Cerebellar nuclear complex (tissue), 1 donor: ENCODE data around the gene RPS28.
"Not testable (repeated sequence)": the region's sequence is repeated elsewhere in the genome, so short reads cannot be mapped to it uniquely, and the experiment has no call there.

Source experiments
- DNase-seq, 2 experiments: peaks; one replicate each; lab custom pipeline; 2025; lab: John Stamatoyannopoulos, UW

Gene RPS28

DNA sequence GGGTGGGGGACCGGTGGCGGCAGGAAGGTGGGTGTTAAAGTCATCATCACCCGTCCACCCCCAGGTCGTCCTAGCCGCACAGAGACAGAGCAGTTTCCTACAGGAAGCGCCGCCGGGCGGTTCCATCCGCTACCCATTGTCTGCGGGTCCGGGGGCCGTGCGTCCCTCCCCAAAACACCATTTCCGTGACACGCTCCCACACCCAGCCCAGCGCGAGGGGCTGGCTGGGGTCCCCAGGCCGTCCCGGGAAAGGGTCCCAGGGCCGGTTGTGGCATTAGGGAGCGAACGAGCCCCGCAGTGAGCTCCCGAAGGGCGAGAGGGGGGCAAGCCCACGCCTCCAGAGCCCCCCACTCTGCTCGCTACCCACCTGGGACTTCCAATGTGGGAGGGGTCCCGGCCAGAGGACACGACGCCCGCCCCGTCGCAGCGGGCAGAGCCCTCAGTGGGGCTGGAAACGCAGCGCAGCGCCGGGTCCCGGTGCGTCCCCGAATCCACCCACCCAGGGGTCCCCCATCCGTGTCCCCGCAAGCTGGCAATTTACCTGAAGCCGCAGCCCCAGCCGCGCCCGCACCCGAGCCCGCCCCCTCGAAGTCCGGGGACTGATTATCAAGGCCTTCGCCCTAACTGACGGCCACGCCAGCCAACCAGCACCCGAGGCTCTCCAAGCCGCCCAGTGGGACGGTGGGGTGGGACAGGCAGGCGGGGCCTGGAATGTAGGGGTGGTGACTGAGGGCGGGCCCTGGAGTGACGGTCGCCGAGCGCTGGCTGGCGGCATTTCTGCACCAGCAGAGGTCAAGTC is 21.6 kb downstream of the RPS28 start, which contains the start of gene KANK3:
TSS of gene KANK3 (minus strand) at position 579 of the 799 bp plus-strand sequence. CDS start 5,434 bp downstream, outside the sequence.
- DNase-seq: no peak

DNA sequence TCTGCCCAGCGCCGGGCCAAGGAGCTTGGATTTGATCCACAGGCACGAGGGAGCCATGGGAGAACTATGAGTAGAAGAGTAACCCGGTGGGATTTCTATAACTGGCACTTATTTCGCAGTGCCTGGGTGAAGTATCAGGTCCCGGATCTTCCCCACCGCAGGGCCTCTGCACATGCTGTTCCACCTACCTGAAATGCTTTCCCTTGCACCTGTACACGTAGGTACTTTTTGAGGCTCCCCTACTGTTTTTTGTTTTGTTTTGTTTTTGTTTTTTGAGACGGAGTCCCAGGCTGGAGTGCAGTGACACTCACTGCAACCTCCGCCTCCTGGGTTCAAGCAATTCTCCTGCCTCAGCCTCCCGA is 22.2 kb downstream of the RPS28 start:
- DNase-seq: no peak

DNA sequence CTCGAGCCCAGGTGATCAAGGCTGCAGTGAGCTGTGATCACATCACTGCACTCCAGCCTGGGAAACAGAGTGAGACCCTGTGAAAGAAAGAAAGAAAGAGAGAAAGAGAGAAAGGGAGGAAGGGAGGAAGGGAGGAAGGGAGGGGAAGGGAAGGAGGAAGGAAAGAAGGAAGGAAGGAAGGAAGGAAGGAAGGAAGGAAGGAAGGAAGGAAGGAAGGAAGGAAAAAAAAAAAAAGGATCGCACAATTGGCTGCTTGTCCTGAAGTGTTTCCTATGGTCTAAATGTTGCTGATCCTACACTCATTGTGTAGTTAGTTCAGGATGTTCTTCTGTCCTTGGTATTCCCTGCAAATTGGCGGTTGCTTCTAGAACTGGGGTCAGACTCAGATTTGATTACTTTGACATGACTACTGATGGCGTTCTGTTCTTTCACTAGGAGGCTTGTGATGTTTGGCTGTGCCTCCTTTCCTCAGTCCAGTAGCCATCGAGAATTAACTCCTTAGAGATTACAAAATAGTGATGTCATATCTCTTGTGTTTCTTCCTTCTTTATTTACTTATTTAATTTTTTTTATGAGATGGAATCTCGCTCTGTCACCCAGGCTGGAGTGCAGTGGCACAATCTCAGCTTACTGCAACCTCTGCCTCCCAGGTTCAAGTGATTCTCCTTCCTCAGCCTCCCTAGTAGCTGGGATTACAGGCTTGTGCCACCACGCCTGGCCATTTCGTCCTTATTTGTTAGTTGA is 28.5 kb downstream of the RPS28 start:
- DNase-seq: not testable (repeated sequence)

DNA sequence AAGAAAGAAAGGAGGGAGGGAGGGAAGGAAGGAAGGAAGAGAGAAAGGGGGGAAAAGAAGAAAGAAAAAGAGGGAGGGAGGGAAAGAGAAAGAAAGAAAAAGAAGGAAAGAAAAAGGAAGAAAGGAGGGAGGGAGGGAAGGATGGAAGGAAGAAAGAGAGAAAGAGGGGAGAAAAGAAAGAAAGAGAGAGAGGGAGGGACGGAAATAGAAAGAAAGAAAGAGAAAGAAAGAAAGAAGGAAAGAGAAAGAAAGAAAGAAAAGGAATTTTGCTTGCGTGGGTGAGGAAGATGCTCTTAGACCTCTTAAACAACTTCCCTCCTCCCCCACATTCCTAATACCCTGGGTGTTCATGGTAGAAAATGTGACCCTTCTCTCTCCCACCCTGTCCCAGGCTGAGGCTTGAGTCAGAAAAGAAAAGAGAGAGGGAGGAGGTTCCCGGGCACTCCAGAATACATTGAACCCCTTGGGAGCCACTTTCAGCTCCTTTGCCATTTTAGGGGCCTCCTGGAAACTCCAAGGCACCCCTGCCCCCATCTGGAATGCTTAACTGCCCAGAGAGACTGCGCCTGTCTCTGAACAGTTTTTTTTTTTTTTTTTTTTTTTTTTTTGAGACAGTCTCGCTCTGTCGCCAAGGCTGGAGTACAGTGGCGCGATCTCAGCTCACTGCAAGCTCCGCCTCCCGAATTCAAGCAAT is 31.0 kb downstream of the RPS28 start:
- DNase-seq: no peak

DNA sequence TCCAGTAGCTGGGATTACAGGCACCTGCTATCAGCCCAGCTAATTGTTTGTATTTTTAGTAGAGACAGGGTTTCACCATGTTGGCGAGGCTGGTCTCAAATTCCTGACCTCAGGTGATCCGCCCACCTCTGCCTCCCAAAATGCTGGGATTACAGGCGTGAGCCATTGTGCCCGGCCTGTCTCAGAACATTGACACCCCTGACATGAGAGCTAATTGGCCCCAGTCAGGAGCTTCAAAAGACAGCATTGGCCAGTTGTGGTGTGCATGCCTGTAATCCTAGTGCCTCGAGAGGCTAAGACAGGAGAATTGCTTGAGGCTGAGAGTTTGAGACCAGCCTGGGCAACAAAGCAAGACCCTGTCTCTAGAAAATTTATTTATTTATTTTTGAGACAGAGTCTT is 31.5 kb downstream of the RPS28 start:
- not testable (repeated sequence) for DNase-seq

DNA sequence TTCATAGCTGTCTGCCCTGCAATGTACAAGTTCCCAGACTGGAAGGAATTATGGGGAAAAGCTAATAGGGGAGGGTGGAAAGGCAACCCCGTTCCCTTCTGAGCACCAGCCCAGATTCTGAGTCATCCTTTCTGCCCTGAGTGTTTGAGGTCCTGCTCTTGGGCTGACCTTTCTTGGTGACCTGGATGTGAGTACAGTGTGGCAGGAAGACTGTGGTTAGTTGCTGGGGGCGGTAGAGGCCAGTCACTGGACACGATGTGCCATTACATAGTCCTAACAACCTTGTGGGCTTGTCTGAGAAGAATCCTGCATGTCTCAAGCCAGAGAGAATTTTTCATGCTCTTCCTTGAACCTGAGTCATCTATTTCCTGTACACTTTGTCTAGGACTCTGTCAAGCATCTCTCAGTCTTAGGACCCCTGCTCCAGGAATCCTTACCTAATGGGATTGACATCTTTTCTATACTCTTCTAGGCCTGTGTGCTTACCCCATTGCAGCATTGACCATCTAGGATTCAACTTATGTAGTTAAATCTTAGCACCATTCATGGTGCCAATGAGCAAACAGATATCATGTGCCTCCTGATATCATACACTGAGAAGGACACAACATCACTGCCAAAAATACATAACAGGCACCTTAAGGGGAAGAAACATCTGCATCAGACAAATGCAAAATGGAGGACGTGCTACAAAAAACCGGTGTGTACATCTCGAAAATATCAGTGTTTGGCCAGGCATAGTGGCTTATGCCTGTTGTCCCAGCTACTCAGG is 34.5 kb downstream of the RPS28 start:
- DNase-seq: no peak

DNA sequence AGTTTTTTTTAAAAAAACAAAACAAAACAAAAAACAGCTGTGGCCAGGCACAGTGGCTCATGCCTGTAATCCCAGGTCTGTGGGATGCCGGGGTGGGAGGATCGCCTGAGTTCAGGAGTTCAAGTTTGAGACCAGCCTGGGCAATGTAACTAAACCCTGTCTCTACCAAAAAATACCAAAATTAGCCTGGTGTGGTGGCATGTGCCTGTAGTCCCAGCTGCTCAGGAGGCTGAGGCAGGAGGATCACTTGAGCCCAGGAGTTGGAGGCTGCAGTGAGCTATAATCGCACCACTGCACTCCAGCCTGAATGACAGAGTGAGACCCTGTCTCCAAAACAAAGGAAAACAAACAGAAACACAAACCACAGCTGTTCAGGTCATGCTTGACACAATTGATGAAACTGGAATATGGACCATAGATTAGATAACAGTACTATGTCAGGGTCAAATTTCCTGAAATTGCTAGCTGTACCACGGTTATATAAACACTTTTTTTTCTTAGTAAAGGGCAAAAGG is 35.8 kb downstream of the RPS28 start:
- no peak for DNase-seq

DNA sequence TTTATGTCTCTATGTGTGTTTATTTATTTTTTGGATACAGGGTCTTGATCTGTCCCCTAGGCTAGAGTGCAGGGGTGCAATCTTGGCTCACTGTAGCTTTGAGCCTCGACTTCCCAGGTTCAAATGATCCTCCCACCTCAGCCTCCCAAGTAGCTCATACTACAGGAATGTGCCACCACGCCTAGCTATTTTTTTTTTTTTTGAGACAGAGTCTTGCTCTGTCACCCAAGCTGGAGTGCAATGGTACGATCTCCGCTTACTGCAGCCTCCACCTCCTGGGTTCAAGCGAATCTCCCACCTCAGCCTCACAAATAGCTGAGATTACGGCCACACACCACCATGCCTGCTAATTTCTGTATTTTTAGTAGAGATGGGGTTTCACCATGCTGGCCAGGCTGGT is 37.7 kb downstream of the RPS28 start:
- DNase-seq: no peak

DNA sequence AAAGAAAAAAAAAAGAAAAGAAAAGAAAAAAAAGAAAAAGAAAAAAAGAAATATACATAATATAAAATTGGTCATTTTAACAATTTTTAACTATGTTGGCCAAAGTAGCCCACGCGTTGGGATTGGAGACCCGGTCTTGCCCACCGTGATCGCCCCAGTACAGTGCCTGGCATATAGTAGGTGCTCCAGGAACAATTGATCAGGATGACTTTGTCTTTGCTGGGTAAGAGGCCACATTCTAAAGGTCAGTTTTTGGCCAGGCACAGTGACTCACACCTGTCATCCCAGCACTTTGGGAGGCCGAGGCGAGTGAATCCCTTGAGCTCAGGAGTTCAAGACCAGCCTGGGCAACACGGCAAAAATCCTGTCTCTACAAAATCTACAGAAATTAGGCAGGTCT is 38.9 kb downstream of the RPS28 start:
- no peak for DNase-seq

DNA sequence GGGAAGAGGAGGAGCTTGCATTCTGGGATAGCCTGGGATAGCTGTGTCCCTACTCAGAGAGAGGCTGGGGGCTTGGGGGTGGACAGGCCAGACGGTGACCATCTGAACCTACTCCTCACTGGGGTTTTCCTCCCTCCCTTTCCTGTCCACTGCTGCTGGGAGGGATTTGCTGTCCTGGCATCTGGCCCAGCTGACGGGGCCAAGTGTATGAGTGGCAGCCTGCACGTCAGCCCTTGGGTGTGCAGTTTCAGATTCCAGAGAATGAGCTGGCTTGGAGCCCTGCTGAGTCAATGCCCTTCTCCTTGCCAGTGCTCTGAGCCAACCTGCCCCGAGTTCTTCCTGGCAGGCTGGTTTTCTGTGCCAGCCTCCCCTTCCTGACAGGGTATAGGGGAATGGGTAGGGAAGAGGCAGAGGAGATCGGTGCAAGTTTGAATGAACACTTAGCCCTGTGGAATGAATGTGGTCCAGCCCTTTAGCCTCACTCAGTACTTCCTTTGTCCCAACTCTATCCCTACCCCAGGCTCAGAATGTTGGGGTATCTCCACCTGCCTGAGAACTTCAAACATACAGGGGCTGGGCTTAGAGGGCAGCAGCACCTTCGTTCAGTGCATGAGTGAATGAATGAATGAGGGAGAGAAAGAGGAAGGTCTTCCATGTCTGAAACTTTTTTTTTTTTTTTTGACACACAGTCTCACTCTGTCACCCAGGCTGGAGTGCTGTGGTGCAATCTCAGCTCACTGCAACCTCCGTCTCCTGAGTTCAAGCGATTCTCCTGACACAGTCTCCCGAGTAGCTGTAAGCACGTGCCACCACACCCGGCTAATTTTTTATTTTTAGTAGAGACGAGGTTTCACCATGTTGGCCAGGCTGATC is 40.9 kb downstream of the RPS28 start:
- no peak for DNase-seq

DNA sequence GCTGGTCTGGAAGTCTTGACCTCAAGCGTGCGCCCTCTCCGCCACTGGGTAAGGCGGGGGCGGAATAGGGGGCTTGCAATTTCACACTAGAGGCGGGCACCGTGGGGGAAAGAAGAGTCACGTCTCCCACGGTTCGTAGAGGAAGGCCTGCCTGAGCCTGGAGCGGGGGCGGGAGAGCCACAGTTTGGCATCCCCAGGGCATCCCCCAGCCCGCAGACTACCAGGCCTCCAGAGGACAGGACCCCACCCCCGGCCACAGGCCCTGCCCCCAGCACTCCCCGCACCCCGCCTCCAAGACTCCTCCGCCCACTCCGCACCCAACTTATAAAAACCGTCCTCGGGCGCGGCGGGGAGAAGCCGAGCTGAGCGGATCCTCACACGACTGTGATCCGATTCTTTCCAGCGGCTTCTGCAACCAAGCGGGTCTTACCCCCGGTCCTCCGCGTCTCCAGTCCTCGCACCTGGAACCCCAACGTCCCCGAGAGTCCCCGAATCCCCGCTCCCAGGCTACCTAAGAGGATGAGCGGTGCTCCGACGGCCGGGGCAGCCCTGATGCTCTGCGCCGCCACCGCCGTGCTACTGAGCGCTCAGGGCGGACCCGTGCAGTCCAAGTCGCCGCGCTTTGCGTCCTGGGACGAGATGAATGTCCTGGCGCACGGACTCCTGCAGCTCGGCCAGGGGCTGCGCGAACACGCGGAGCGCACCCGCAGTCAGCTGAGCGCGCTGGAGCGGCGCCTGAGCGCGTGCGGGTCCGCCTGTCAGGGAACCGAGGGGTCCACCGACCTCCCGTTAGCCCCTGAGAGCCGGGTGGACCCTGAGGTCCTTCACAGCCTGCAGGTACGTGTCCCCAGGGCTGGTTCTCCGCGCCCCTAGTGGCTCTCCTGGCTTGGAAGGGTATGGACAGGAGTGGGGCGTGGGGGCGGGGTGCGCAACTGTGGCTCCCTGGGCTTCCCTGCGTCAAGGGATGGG is 42.8 kb downstream of the RPS28 start, which contains the start of gene ANGPTL4:
TSS of gene ANGPTL4 (plus strand) at position 353 of the 969 bp plus-strand sequence. CDS start at position 520, 167 bp downstream.
- no peak for DNase-seq

DNA sequence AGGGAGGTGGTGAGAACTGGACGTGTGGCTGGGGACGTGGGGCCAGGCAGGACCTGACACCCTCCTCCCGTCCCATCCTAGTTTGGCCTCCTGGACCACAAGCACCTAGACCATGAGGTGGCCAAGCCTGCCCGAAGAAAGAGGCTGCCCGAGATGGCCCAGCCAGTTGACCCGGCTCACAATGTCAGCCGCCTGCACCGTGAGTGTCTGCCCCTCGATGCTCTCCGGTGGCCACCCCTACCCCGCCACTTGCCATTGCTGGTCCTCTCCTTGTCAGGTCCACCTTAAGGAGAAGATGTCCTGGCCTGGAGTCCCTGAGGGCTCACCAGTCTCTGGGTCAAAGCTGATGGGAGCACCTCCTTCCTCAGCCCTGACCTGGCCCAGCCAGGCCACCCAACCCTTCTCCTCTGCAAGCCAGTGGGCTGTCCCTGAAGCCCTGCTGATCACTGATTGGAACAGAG is 44.9 kb downstream of the RPS28 start:
- DNase-seq: no peak

DNA sequence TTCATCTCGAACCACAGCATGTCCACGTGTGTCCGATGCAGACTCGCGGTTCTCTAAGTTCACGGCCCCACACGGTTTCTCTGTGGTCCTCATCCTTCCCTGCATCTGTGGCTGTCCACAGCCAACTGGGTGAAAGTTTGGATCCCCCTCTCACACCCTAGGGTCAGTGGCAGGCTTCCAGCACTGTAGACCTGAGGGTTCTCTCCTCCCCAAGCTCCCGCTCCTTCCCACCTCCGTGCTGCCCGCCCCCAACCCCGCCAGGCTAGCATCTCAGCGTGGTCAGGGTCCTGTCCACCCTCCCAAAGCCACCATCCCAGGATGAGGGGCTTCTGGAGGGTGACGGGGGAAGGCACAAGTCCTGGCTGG is 45.6 kb downstream of the RPS28 start:
- DNase-seq: no peak

DNA sequence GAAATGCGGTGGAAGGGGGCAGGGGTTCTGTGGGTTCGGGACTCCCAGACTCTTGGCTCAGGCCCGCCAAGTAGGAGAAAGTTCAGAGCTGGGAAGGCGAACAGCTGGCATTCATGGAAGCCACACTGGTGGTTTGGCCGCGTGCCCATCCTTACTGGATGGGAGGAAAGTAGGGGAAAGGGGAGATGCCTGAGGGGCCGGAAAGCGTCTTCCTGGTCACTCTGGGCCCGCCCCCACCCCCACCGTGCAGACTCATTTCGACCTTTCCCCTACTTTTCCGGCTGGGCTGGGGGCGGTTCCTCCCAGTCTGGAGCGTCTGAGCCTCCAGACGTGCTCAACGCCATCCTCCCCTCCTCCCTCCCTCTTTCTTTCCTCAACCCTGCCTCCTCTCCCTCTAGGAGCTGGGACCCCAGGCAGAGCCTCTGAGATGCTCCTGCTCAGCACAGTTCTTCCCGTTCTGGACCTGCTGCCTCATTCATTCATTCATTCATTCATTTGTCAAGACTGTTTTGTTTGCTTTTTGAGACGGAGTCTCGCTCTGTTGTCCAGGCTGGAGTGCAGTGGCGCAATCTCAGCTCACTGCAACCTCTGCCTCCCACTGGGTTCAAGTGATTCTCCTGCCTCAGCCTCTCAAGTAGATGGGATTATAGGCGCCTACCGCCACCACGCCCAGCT is 46.2 kb downstream of the RPS28 start:
- no peak for DNase-seq

DNA sequence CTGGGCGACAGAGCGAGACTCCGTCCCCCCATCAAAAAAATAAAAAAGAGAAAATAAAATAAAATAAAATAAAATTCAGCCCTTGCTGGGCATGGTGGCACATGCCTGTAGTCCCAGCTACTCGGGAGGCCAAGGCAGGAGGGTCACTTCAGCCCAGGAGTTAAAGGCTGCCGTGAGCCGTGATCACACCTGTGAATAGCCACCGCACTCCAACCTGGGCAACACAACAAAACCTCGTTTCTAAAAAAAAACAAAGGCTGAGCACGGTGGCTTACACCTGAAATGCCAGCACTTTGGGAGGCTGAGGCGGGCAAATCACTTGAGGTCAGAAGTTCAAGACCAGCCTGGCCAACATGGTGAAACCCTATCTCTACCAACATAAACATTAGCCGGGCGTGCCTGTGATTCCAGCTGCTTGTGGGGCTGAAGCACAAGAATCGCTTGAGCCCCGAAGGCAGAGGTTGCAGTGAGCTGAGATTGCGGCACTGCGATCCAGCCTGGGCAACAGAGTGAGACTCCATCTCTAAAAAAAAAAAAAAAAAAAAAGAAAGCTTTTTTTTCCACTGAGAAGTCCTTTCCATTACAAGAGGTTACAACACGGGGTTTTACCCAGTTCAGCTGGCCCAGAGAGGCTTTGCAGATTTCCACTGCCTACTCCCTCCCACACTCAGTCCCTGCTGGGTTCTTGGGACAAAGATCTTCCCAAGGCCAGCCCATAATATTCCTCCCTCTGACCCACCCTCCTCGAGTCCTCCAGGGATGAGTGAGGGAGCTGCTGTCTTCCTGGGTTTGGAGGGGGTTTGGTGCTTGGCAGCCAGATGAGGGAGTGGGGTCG is 49.1 kb downstream of the RPS28 start:
- no peak for DNase-seq

DNA sequence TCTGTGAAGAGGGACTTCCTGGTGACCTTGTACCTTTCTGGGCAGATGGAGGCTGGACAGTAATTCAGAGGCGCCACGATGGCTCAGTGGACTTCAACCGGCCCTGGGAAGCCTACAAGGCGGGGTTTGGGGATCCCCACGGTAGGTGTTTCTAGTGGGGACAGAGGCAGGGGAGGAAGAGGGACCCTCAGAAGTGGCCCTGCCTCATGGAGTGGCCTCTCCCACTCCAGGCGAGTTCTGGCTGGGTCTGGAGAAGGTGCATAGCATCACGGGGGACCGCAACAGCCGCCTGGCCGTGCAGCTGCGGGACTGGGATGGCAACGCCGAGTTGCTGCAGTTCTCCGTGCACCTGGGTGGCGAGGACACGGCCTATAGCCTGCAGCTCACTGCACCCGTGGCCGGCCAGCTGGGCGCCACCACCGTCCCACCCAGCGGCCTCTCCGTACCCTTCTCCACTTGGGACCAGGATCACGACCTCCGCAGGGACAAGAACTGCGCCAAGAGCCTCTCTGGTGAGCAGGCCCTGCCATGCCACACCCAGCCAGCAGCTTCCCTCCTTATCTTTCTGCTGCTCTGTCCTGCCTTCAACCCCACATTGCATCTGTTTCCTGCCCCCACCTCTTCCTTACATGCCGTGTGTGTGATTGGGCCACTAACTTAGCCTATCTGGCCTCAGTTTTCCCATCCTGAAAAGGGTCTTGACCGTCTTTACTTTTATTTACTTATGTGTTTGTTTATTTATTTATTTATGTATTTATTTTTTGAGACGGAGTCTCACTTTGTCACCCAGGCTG is 49.9 kb downstream of the RPS28 start:
- no peak for DNase-seq
